ES-I3 (cell line): ENCODE results near the gene SUN3.

Experiments
- H3K36me3 ChIP-seq: 2 replicates; pipeline ENCODE4 v1.6.1; 2013; ENCODE audit warnings: mild to moderate bottlenecking, low read length, control low read depth, moderate library complexity; ENCODE audit not compliant: insufficient read depth
- H3K4me1 ChIP-seq: 2 replicates; pipeline ENCODE4 v1.6.1; 2013; ENCODE audit warnings: mild to moderate bottlenecking, control low read depth, low read length; ENCODE audit not compliant: insufficient read depth
- H3K9ac ChIP-seq: 2 replicates; pipeline ENCODE4 v1.6.1; 2013; ENCODE audit warnings: low read depth, mild to moderate bottlenecking, low read length, moderate library complexity
- H3K9me3 ChIP-seq: 2 replicates; pipeline ENCODE4 v1.6.1; 2013; ENCODE audit warnings: mild to moderate bottlenecking, low read length, moderate library complexity; ENCODE audit not compliant: control insufficient read depth, insufficient read depth

Gene SUN3

DNA sequence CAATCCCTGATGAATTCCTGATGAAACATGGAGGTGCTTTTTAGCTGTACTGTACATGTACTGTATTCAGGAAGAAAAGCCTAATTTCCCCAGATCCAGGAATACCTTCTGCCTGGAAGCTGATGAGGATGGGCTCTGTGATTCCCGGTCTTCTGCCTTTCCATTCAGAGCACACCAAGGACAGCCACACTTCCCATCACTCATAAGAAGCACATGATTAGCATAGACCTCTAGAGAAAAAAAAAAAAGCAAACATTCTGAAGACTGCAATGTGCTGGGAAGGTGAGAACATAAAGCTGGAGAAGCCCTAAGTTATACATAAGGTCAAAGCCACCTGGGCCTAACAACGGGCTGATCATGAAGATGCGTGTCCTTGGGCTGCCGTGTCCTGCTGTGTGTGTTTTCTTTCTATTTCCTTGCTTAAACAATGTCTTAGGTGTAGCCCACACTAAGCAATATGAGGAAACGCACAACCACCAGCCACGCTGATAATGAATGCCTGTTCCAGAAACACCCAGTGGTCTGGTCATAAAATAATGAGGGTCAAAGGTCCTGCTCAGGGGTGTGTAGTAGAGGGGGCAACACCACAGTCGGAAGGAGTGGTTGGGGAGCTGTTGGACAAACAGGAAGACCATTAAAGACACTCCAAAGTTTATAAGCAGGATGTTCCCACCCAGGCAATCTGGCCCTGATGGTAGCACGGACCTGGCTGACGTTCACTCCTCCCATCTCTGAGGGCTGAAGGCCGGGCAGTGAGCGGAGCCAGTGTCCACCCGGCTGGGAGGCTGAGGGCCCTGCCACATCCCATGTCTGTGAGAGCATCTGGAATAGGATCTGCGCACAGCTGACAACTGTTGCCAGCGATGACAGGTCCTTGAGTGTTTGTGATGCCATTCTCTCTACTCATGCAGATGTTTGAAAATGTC is 88.6 kb downstream of the SUN3 start:
- Histone ChIP-seq H3K9me3 (no peaks in the 10 kb centered on the region), H3K36me3 (no peaks in the 10 kb centered on the region), H3K4me1 (peaks cover 17% of the 10 kb centered on the region), H3K9ac (no peak overlapping the region)

DNA sequence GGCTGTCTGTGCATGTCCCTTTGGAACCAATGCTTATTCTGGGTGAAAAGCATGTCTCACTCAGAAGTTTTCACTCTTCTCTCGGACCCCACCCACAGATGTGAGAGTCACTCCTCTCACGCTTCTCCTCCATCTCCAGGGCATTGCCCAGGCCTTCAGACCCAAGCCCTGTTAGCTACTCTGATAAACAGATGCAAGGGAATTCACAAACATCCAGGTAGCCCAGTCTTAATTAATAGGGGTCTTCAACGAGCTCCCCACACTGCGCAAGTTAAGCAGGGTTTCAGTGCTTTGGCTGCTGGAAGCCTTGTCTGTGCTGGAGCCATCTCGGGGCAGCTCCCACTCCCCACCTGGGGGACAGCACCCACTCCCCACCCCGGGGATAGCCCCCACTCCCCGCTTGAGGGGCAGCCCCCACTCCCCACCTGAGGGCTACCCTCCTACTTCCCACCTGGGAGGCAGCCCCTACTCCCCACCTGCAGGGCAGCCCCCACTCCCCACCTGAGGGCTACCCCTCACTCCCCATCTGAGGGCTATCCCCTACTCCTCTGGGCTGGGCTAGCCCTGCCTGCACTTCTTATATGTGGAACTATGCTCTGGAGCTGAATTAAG is 89.4 kb downstream of the SUN3 start:
- H3K36me3 ChIP-seq, result no peaks in the 10 kb centered on the region
- H3K4me1 ChIP-seq, result peaks cover 17% of the 10 kb centered on the region
- no peak overlapping the region for H3K9ac ChIP-seq

GRCh38 chr7:47938574-47939165 is 90.2 kb downstream of the SUN3 start:
- Histone ChIP-seq H3K4me1 (peaks cover 17% of the 10 kb centered on the region), H3K36me3 (no peaks in the 10 kb centered on the region), H3K9me3 (no peaks in the 10 kb centered on the region), H3K9ac (no peak overlapping the region)

More for the DNA sequence above, 89.4 kb downstream of the SUN3 start:
- no peaks in the 10 kb centered on the region for H3K9me3 ChIP-seq

- H3K9me3 ChIP-seq, result no peaks in the 10 kb centered on the region
- H3K9ac ChIP-seq, result no peak overlapping the region
- H3K36me3 ChIP-seq, result no peaks in the 10 kb centered on the region
- peaks cover 17% of the 10 kb centered on the region for H3K4me1 ChIP-seq
Observed at GRCh38 chr7:47937711-47938573, 91.0 kb downstream of the SUN3 start.
